Omental fat pad (tissue), 4 donors: Measurements from ENCODE around the gene ALMS1. TPM values are rescaled to one million over a fixed set of nuclear protein-coding genes. Genes with fewer than 3 reads are reported as not detected.

ENCODE experiments used
- ATAC-seq: fragments of 150-250 bp; one replicate; pipeline ENCODE4 v1.9.1; 2016; ENCODE audit warnings: mild to moderate bottlenecking, moderate library complexity; ENCODE audit not compliant: low FRiP score
- DNase-seq: peaks from one replicate; pipeline ENCODE4 v3.0.0-alpha.2; 2019; ENCODE audit warnings: low spot score
- CTCF ChIP-seq, 3 donors: fragments of 450-650 bp; IDR thresholded peaks; one replicate each; pipeline ENCODE4 v1.5.1; 2016 to 2017; ENCODE audit warnings: antibody characterized with exemption in 3 of 3, mild to moderate bottlenecking in 3 of 3, moderate library complexity in 2 of 3
- total RNA-seq, 4 donors: library from RNA; depleted of rRNA; stranded (reverse); fragments of >200 nt; gene quantifications; one replicate each; pipeline ENCODE4 v1.1.0, GENCODE V29; 2016

Gene ALMS1
- total RNA-seq, 4 donors from 2014 or later: 18.9 to 36.1 (median 23.8) TPM

- TF ChIP-seq CTCF (IDR thresholded peaks at IDR 0.05): no peak
- no peak for ATAC-seq
Measured at GRCh38 chr2:73376681-73377080, 9.0 kb upstream of the ALMS1 start.

GRCh38 chr2:73383036-73383435, 2.6 kb upstream of the ALMS1 start:
- TF ChIP-seq CTCF (IDR thresholded peaks at IDR 0.05): no peak
- no peak for ATAC-seq
- DNase-seq: no peak

More at GRCh38 chr2:73376681-73377080, 9.0 kb upstream of the ALMS1 start:
- DNase-seq: no peak

- DNase-seq (no peak), ATAC-seq (no peak)
- no peak for TF ChIP-seq CTCF (IDR thresholded peaks at IDR 0.05)
Measured at GRCh38 chr2:73385123-73385503, 523 bp upstream of the ALMS1 start.

GRCh38 chr2:73386342-73386868, 769 bp downstream of the ALMS1 start:
- TF ChIP-seq CTCF (IDR thresholded peaks at IDR 0.05): no peak
- DNase-seq (peak; percentile 23), ATAC-seq (peak; percentile 31)

- ATAC-seq (no peak), DNase-seq (no peak)
- no peak for TF ChIP-seq CTCF (IDR thresholded peaks at IDR 0.05)
Measured at GRCh38 chr2:73386894-73387636, 1.4 kb downstream of the ALMS1 start.

- ATAC-seq: no peak
- DNase-seq: no peak
- no peak for TF ChIP-seq CTCF (IDR thresholded peaks at IDR 0.05)
Measured at GRCh38 chr2:73402386-73403103, 16.9 kb downstream of the ALMS1 start.
